RWPE2 (cell line): ENCODE data around the gene TGM2.

ENCODE experiments used
- ATAC-seq: fragments of 200-7000 bp; cut with Tn5 transposase; 3 replicates; pipeline ENCODE4 v1.9.1; 2021; ENCODE audit warnings: low read depth
- DNase-seq: peaks from one replicate; pipeline ENCODE4 v3.0.0-alpha.2; 2020; ENCODE audit warnings: low spot score
- H3K27ac ChIP-seq: fragments of 450-650 bp; 2 replicates; pipeline ENCODE4 v1.5.1; 2017; ENCODE audit warnings: mild to moderate bottlenecking; ENCODE audit not compliant: poor library complexity, severe bottlenecking
- H3K27me3 ChIP-seq: fragments of 250-450 bp; sonication (Bioruptor Pico); 2 replicates; pipeline ENCODE4 v1.5.1; 2021; ENCODE audit warnings: mild to moderate bottlenecking, moderate library complexity; ENCODE audit not compliant: insufficient read depth, poor library complexity, severe bottlenecking
- H3K36me3 ChIP-seq: fragments of 250-450 bp; sonication (Bioruptor Pico); 2 replicates; pipeline ENCODE4 v1.5.1; 2020; ENCODE audit warnings: low read depth, mild to moderate bottlenecking, moderate library complexity
- H3K4me1 ChIP-seq: fragments of 250-450 bp; sonication (Bioruptor Pico); 2 replicates; pipeline ENCODE4 v1.5.1; 2021; ENCODE audit warnings: mild to moderate bottlenecking, moderate library complexity; ENCODE audit not compliant: insufficient read depth, poor library complexity, severe bottlenecking
- H3K4me3 ChIP-seq: fragments of 250-450 bp; sonication (Bioruptor Pico); 2 replicates; pipeline ENCODE4 v1.5.1; 2021; ENCODE audit warnings: mild to moderate bottlenecking, moderate library complexity; ENCODE audit not compliant: severe bottlenecking
- H3K9me3 ChIP-seq: fragments of 250-450 bp; sonication (Bioruptor Pico); 2 replicates; pipeline ENCODE4 v1.5.1; 2021; ENCODE audit warnings: mild to moderate bottlenecking, moderate library complexity; ENCODE audit not compliant: severe bottlenecking
- TF ChIP-seq, protein P1 (sequence below): fragments of 450-650 bp; IDR thresholded peaks from one replicate; pipeline ENCODE4 v1.5.1; 2017; ENCODE audit warnings: mild to moderate bottlenecking, moderate library complexity; ENCODE audit not compliant: poor library complexity, severe bottlenecking

The TGM2 gene

DNA sequence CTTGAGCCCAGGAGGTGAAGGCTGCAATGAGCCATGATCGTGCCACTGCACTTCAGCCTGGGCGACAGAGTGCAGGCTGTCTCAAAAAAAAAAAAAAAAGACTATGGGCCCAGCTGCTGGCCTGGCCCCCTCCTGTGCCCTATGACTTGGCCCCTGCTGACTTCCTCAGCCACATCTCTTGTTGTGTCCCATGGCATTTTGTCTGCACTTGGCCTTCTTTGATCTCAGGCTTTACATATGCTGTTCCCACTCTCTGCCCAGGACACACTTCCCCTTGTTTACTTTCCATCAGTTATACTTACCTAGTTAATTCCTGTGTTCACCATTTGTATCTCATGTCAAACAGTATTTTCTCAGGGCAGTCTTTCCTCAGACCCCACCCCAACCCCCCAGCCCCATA is 87.0 kb downstream of the TGM2 start:
- no peak overlapping the region for H3K4me3 ChIP-seq
- DNase-seq (no peak), ATAC-seq (no peak)
- no peak overlapping the region for H3K27ac ChIP-seq
- peaks cover 80% of the 10 kb centered on the region for H3K36me3 ChIP-seq
- H3K9me3 ChIP-seq: no peaks in the 10 kb centered on the region
- TF ChIP-seq, protein P1, sequence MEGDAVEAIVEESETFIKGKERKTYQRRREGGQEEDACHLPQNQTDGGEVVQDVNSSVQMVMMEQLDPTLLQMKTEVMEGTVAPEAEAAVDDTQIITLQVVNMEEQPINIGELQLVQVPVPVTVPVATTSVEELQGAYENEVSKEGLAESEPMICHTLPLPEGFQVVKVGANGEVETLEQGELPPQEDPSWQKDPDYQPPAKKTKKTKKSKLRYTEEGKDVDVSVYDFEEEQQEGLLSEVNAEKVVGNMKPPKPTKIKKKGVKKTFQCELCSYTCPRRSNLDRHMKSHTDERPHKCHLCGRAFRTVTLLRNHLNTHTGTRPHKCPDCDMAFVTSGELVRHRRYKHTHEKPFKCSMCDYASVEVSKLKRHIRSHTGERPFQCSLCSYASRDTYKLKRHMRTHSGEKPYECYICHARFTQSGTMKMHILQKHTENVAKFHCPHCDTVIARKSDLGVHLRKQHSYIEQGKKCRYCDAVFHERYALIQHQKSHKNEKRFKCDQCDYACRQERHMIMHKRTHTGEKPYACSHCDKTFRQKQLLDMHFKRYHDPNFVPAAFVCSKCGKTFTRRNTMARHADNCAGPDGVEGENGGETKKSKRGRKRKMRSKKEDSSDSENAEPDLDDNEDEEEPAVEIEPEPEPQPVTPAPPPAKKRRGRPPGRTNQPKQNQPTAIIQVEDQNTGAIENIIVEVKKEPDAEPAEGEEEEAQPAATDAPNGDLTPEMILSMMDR: no peak
- no peaks in the 10 kb centered on the region for H3K27me3 ChIP-seq
- no peaks in the 10 kb centered on the region for H3K4me1 ChIP-seq
